Measurements from ENCODE around the gene ZFAND6.

Gene ZFAND6

GRCh38 chr15:80127911-80128310 lies 68.4 kb downstream of the ZFAND6 start:
- no peak for TF ChIP-seq CTCF (IDR thresholded peaks at IDR 0.05; ENCODE audit: unreplicated experiment in 3 of 3)
- no peak overlapping the region for H3K4me3 Mint-ChIP-seq
- H3K27me3 Mint-ChIP-seq (ENCODE audit: low read depth), result no peaks in the 10 kb centered on the region
- no peak overlapping the region for H3K27ac Mint-ChIP-seq
- no peaks in the 10 kb centered on the region for H3K9me3 Mint-ChIP-seq
- no peaks in the 10 kb centered on the region for H3K4me1 Mint-ChIP-seq
- H3K36me3 Mint-ChIP-seq (ENCODE audit: low read depth), result peaks cover 80% of the 10 kb centered on the region

DNA sequence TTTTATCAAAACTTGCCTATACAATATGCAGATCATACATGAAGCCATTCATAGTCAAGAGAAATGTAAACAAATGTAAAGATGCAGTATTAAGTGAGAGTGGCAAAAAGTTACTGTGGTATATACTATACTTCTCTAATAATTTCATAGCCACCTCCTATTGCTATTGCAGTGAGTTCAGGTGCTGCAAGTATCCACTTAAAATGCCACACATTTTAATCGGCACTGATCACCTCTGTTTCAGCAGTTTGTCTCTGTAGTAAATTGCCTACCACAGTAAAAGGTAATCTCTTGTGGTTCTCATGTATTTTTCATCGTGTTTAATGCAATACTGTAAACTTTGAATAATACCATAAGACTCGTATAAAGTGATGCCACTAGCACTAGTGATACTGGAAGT lies 72.9 kb downstream of the ZFAND6 start:
- no peak overlapping the region for H3K4me3 Mint-ChIP-seq
- peaks cover 77% of the 10 kb centered on the region for H3K36me3 Mint-ChIP-seq (ENCODE audit: low read depth)
- no peaks in the 10 kb centered on the region for H3K9me3 Mint-ChIP-seq
- no peak overlapping the region for H3K27ac Mint-ChIP-seq
- H3K4me1 Mint-ChIP-seq, result no peaks in the 10 kb centered on the region
- no peak for TF ChIP-seq CTCF (IDR thresholded peaks at IDR 0.05; ENCODE audit: unreplicated experiment in 3 of 3)
- H3K27me3 Mint-ChIP-seq (ENCODE audit: low read depth), result no peaks in the 10 kb centered on the region

GRCh38 chr15:80136854-80137253 lies 77.4 kb downstream of the ZFAND6 start:
- Mint-ChIP-seq H3K27ac (no peak overlapping the region), H3K27me3 (ENCODE audit: low read depth) (no peaks in the 10 kb centered on the region), H3K9me3 (no peaks in the 10 kb centered on the region), H3K4me3 (no peak overlapping the region), H3K4me1 (no peaks in the 10 kb centered on the region), H3K36me3 (ENCODE audit: low read depth) (peaks cover 56% of the 10 kb centered on the region)
- no peak for TF ChIP-seq CTCF (IDR thresholded peaks at IDR 0.05; ENCODE audit: unreplicated experiment in 3 of 3)

GRCh38 chr15:80138961-80139360 lies 79.5 kb downstream of the ZFAND6 start:
- Mint-ChIP-seq H3K4me3 (no peak overlapping the region), H3K4me1 (no peaks in the 10 kb centered on the region), H3K27me3 (ENCODE audit: low read depth) (no peaks in the 10 kb centered on the region), H3K27ac (no peak overlapping the region), H3K9me3 (no peaks in the 10 kb centered on the region), H3K36me3 (ENCODE audit: low read depth) (peaks cover 41% of the 10 kb centered on the region)
- TF ChIP-seq CTCF (IDR thresholded peaks at IDR 0.05; ENCODE audit: unreplicated experiment in 3 of 3), result no peak

- H3K27ac Mint-ChIP-seq, result no peak overlapping the region
These were observed 81.4 kb downstream of the ZFAND6 start for GRCh38 chr15:80140909-80141308.

More at GRCh38 chr15:80140909-80141308, 81.4 kb downstream of the ZFAND6 start:
- no peak overlapping the region for H3K4me3 Mint-ChIP-seq
- TF ChIP-seq CTCF (IDR thresholded peaks at IDR 0.05; ENCODE audit: unreplicated experiment in 3 of 3), result no peak
- H3K9me3 Mint-ChIP-seq, result no peaks in the 10 kb centered on the region
- H3K4me1 Mint-ChIP-seq, result no peaks in the 10 kb centered on the region
- no peaks in the 10 kb centered on the region for H3K27me3 Mint-ChIP-seq (ENCODE audit: low read depth)
- H3K36me3 Mint-ChIP-seq (ENCODE audit: low read depth), result peaks cover 26% of the 10 kb centered on the region

Data from nephron (organoid).